HepG2 (cell line): Measurements from ENCODE around the gene PMM2. TPM values are rescaled to one million over a fixed set of nuclear protein-coding genes. Genes with fewer than 3 reads are reported as not detected.

ENCODE experiments used
- GMEB2 ChIP-seq: IDR thresholded peaks from 2 replicates; pipeline ENCODE4 v1.6.1; 2016; ENCODE audit warnings: missing biosample characterization, missing genetic modification reagents, low read depth
- HINFP ChIP-seq: sonication (generic); formaldehyde crosslinking; IDR thresholded peaks from 2 replicates; pipeline ENCODE4 v1.4.0; 2020; ENCODE audit warnings: low read depth, mild to moderate bottlenecking, missing genetic modification reagents
- LBX2 ChIP-seq: sonication (generic); formaldehyde crosslinking; IDR thresholded peaks from 2 replicates; pipeline ENCODE4 v1.5.0; 2020; ENCODE audit warnings: missing genetic modification reagents, mild to moderate bottlenecking, borderline replicate concordance
- POLR2A ChIP-seq, 2 experiments: IDR thresholded peaks; 2 replicates each; pipeline ENCODE4 v1.6.1; 2011; ENCODE audit warnings: low read depth in 2 of 2, low read length in 2 of 2, mild to moderate bottlenecking in 1 of 2, moderate library complexity in 1 of 2; ENCODE audit not compliant: insufficient read depth in 1 of 2
- RBM39 ChIP-seq: fragments of 200-400 bp; formaldehyde crosslinking; IDR thresholded peaks from one replicate; pipeline ENCODE4 v1.6.1; 2018; ENCODE audit warnings: antibody characterized with exemption, mild to moderate bottlenecking, low read depth, low read length; ENCODE audit not compliant: poor library complexity, severe bottlenecking
- RELA ChIP-seq: sonication (generic); formaldehyde crosslinking; IDR thresholded peaks from 2 replicates; pipeline ENCODE4 v1.4.0; 2020; ENCODE audit warnings: missing genetic modification reagents
- SOX13 ChIP-seq, 3 experiments: fragments of 450-650 bp in 1 of 3; sonication (generic) in 1 of 3; formaldehyde crosslinking in 1 of 3; IDR thresholded peaks in 2 of 3; conservative IDR thresholded peaks in 1 of 3; 2 replicates each; pipeline versions ENCODE4 v1.5.0 to v1.6.1; 2016 to 2020; ENCODE audit warnings: antibody characterized with exemption in 1 of 3, mild to moderate bottlenecking in 1 of 3, missing compliant biosample characterization in 1 of 3, missing genetic modification reagents in 1 of 3, moderate library complexity in 1 of 3
- TFAP4 ChIP-seq: sonication (generic); IDR thresholded peaks from 2 replicates; pipeline ENCODE4 v1.6.1; 2016; ENCODE audit warnings: low read depth, borderline replicate concordance
- TOPORS ChIP-seq: sonication (generic); formaldehyde crosslinking; IDR thresholded peaks from 2 replicates; pipeline ENCODE4 v1.8.0; 2023; ENCODE audit warnings: mild to moderate bottlenecking, missing genetic modification reagents
- TRIM24 ChIP-seq: sonication (generic); formaldehyde crosslinking; IDR thresholded peaks from 2 replicates; pipeline ENCODE4 v1.8.0; 2022; ENCODE audit warnings: mild to moderate bottlenecking, missing genetic modification reagents
- ZC3H13 ChIP-seq: sonication (generic); formaldehyde crosslinking; IDR thresholded peaks from 2 replicates; pipeline ENCODE4 v1.8.1; 2023; ENCODE audit warnings: mild to moderate bottlenecking, missing genetic modification reagents, moderate library complexity
- ZFAT ChIP-seq: sonication (generic); formaldehyde crosslinking; conservative IDR thresholded peaks from 2 replicates; pipeline ENCODE4 v1.8.1; 2023; ENCODE audit warnings: missing genetic modification reagents, inconsistent platforms
- ZNF256 ChIP-seq: sonication (generic); formaldehyde crosslinking; conservative IDR thresholded peaks from 2 replicates; pipeline ENCODE4 v1.4.0; 2020; ENCODE audit warnings: missing genetic modification reagents
- ZNF44 ChIP-seq: sonication (generic); formaldehyde crosslinking; IDR thresholded peaks from 2 replicates; pipeline ENCODE4 v1.5.1; 2020; ENCODE audit warnings: mild to moderate bottlenecking, missing genetic modification reagents
- ZNF543 ChIP-seq: sonication (generic); formaldehyde crosslinking; IDR thresholded peaks from 2 replicates; pipeline ENCODE4 v1.4.0; 2020; ENCODE audit warnings: mild to moderate bottlenecking, missing genetic modification reagents
- ZNF720 ChIP-seq: sonication (generic); formaldehyde crosslinking; IDR thresholded peaks from 2 replicates; pipeline ENCODE4 v1.4.0; 2020; ENCODE audit warnings: missing genetic modification reagents
- polyA plus RNA-seq, 8 experiments: library from polyadenylated mRNA; depleted of rRNA in 3 of 8; stranded (reverse) in 7 of 8; unstranded in 1 of 8; fragments of >200 nt; fragmentation: Illumina TruSeq in 4 of 8; extraction: Trizol in 4 of 8; gene quantifications; 2 replicates each; pipeline versions ENCODE4 v1.2.1 to v1.2.3, GENCODE V29; 2011 to 2016; ENCODE audit warnings: low read depth in 4 of 8, missing spikeins in 1 of 8, mixed read lengths in 1 of 8; ENCODE audit not compliant: insufficient read depth in 1 of 8
- total RNA-seq, 5 experiments: library from RNA; depleted of rRNA; stranded (reverse); fragments of >200 nt; fragmentation: Illumina TruSeq; extraction: Trizol; gene quantifications; 2 replicates each; pipeline ENCODE4 v1.2.3, GENCODE V29; 2016; ENCODE audit warnings: low read depth in 1 of 5
- TF ChIP-seq, protein P1 (sequence below): IDR thresholded peaks from 2 replicates; pipeline ENCODE4 v1.6.1; 2012; ENCODE audit warnings: inconsistent platforms
- TF ChIP-seq, protein P2 (sequence below): fragments of 450-650 bp; IDR thresholded peaks from 2 replicates; pipeline ENCODE4 v1.6.1; 2017; ENCODE audit warnings: mild to moderate bottlenecking
- TF ChIP-seq, protein P3 (sequence below): sonication (generic); formaldehyde crosslinking; IDR thresholded peaks from 2 replicates; pipeline ENCODE4 v1.4.0; 2020; ENCODE audit warnings: missing genetic modification reagents, mild to moderate bottlenecking, borderline replicate concordance

PMM2 gene
- total and polyA plus RNA-seq, 2 of the 13 experiments (the other 11 are each of a cell fraction or from before 2014, with no cell fraction given), result 52.2 to 93.7 TPM

- TF ChIP-seq GMEB2, result 0 out of 2 replicates have a peak, but pooled peaks have one; percentile 35
- peak; percentile 31; the same call in 1 of the 2 replicates for TF ChIP-seq ZNF543 (CRISPR knock-in tag)
- TF ChIP-seq ZC3H13 (CRISPR knock-in tag), result no peak
- TF ChIP-seq TRIM24 (CRISPR knock-in tag), result 0 out of 2 replicates have a peak, but pooled peaks have one; percentile 27
- TF ChIP-seq, protein P1, sequence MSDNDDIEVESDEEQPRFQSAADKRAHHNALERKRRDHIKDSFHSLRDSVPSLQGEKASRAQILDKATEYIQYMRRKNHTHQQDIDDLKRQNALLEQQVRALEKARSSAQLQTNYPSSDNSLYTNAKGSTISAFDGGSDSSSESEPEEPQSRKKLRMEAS, result no peak
- 0 out of 2 replicates have a peak, but pooled peaks have one; percentile 65 for TF ChIP-seq LBX2 (CRISPR knock-in tag)
- TF ChIP-seq TOPORS (CRISPR knock-in tag), result no peak
- TF ChIP-seq TFAP4, result peak; percentile 99
- no peak; the same call in 1 of the 2 replicates for TF ChIP-seq ZNF720
- TF ChIP-seq, protein P2, sequence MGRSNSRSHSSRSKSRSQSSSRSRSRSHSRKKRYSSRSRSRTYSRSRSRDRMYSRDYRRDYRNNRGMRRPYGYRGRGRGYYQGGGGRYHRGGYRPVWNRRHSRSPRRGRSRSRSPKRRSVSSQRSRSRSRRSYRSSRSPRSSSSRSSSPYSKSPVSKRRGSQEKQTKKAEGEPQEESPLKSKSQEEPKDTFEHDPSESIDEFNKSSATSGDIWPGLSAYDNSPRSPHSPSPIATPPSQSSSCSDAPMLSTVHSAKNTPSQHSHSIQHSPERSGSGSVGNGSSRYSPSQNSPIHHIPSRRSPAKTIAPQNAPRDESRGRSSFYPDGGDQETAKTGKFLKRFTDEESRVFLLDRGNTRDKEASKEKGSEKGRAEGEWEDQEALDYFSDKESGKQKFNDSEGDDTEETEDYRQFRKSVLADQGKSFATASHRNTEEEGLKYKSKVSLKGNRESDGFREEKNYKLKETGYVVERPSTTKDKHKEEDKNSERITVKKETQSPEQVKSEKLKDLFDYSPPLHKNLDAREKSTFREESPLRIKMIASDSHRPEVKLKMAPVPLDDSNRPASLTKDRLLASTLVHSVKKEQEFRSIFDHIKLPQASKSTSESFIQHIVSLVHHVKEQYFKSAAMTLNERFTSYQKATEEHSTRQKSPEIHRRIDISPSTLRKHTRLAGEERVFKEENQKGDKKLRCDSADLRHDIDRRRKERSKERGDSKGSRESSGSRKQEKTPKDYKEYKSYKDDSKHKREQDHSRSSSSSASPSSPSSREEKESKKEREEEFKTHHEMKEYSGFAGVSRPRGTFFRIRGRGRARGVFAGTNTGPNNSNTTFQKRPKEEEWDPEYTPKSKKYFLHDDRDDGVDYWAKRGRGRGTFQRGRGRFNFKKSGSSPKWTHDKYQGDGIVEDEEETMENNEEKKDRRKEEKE, result no peak
- TF ChIP-seq RBM39, result no peak
- TF ChIP-seq ZNF256, result no peak
- peak; percentile 68 for TF ChIP-seq SOX13 (IDR thresholded peaks at IDR 0.05)
- peak; percentile 31 to 92; a peak in 2 of 4 replicates for TF ChIP-seq SOX13 (CRISPR knock-in tag; conservative IDR thresholded peaks at IDR 0.05 in 1 of 2, IDR thresholded peaks at IDR 0.05 in 1 of 2)
- TF ChIP-seq HINFP (CRISPR knock-in tag), result 0 out of 2 replicates have a peak, but pooled peaks have one; percentile 31
- TF ChIP-seq, protein P3, sequence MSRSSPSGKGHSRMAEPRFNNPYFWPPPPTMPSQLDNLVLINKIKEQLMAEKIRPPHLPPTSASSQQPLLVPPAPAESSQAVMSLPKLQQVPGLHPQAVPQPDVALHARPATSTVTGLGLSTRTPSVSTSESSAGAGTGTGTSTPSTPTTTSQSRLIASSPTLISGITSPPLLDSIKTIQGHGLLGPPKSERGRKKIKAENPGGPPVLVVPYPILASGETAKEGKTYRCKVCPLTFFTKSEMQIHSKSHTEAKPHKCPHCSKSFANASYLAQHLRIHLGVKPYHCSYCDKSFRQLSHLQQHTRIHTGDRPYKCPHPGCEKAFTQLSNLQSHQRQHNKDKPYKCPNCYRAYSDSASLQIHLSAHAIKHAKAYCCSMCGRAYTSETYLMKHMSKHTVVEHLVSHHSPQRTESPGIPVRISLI (CRISPR knock-in tag), result no peak
- no peak for TF ChIP-seq ZFAT (CRISPR knock-in tag)
- TF ChIP-seq ZNF44, result no peak; the same call in 1 of the 2 replicates
- peak in 1 of 2 experiments; percentile 43; a peak in 1 of 4 replicates for TF ChIP-seq POLR2A (IDR thresholded peaks at IDR 0.05; ENCODE audit: insufficient read depth in 1 of 2, low read depth in 2 of 2, low read length in 2 of 2)
- TF ChIP-seq RELA (CRISPR knock-in tag), result peak; percentile 24; the same call in 1 of the 2 replicates
Measured at GRCh38 chr16:8866118-8866883, 68.7 kb downstream of the PMM2 start (continued).
